Osteoblast (primary cell): ENCODE data around the gene VCL. TPM values are rescaled to one million over a fixed set of nuclear protein-coding genes. Genes with fewer than 3 reads are reported as not detected.

ENCODE experiments used
- DNase-seq: peaks from one replicate; pipeline ENCODE4 v3.0.0; 2011; ENCODE audit warnings: low spot score, mixed read lengths; ENCODE audit not compliant: insufficient read length; ENCODE audit errors: missing footprints
- H2AFZ ChIP-seq: 2 replicates; pipeline ENCODE4 v1.6.0; 2011; ENCODE audit warnings: mild to moderate bottlenecking, low read length
- H3K27ac ChIP-seq: 2 replicates; pipeline ENCODE4 v1.5.1; 2011; ENCODE audit warnings: mild to moderate bottlenecking, low read depth, low read length, moderate library complexity
- H3K27me3 ChIP-seq: 2 replicates; pipeline ENCODE4 v1.6.0; 2012; ENCODE audit warnings: mild to moderate bottlenecking, control low read depth, inconsistent platforms, low read length, moderate library complexity; ENCODE audit not compliant: insufficient read depth
- H3K36me3 ChIP-seq: 2 replicates; pipeline ENCODE4 v1.5.1; 2011; ENCODE audit warnings: mild to moderate bottlenecking, low read length, control low read depth, moderate library complexity; ENCODE audit not compliant: insufficient read depth
- H3K4me1 ChIP-seq: 2 replicates; pipeline ENCODE4 v1.5.1; 2011; ENCODE audit warnings: mild to moderate bottlenecking, low read length, control low read depth, moderate library complexity; ENCODE audit not compliant: insufficient read depth
- H3K4me2 ChIP-seq: 2 replicates; pipeline ENCODE4 v1.6.0; 2011; ENCODE audit warnings: mild to moderate bottlenecking, low read length; ENCODE audit not compliant: insufficient read depth
- H3K4me3 ChIP-seq: fragments of 200-600 bp; sonication (generic); 3 replicates; pipeline ENCODE4 v1.5.1; 2012; ENCODE audit warnings: mild to moderate bottlenecking, low read length, inconsistent platforms; ENCODE audit not compliant: insufficient read depth
- H3K79me2 ChIP-seq: 2 replicates; pipeline ENCODE4 v1.6.0; 2012; ENCODE audit warnings: mild to moderate bottlenecking, low read length, control low read depth, inconsistent platforms; ENCODE audit not compliant: insufficient read depth
- H3K9me3 ChIP-seq: 2 replicates; pipeline ENCODE4 v1.5.1; 2011; ENCODE audit warnings: low read depth, low read length, control low read depth
- H4K20me1 ChIP-seq: 2 replicates; pipeline ENCODE4 v1.6.0; 2012; ENCODE audit warnings: mild to moderate bottlenecking, low read length, control low read depth; ENCODE audit not compliant: insufficient read depth
- total RNA-seq: library from RNA; depleted of rRNA; stranded (reverse); fragments of >200 nt; gene quantifications from 2 replicates; pipeline ENCODE4 v1.2.3, GENCODE V29; 2012
- TF ChIP-seq, protein P1 (sequence below): IDR thresholded peaks from 2 replicates; pipeline ENCODE4 v1.5.1; 2011; ENCODE audit warnings: mild to moderate bottlenecking, low read depth, low read length, moderate library complexity; ENCODE audit errors: extremely low read depth

The VCL gene
- total RNA-seq, 1 donor, result 201 TPM

DNA sequence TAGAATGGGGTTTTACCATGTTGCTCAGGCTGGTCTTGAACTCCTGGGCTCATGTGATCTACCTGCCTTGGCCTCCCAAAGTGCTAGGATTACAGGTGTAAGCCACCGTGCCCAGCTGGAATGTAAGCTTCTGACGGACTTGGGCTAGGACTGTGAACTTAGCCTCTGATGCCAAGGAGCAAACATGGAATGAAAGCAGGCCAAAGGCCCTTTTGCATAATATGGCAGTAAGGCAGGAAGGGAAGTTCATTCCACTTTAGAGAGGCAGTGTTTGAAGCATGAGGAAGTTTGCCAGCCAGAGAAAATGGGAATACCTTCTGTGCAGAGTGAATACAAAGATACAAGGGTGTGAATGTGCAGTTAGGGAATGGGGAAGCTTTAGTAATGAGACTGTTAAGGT, 20.3 kb downstream of the VCL start:
- Histone ChIP-seq H3K27me3 (no peaks in the 10 kb centered on the region), H4K20me1 (peaks cover 85% of the 10 kb centered on the region), H2AFZ (no peak overlapping the region), H3K4me2 (no peak overlapping the region), H3K27ac (no peak overlapping the region), H3K4me3 (no peak overlapping the region), H3K9me3 (no peaks in the 10 kb centered on the region), H3K36me3 (peaks cover 31% of the 10 kb centered on the region), H3K79me2 (peaks cover 94% of the 10 kb centered on the region), H3K4me1 (peaks cover 30% of the 10 kb centered on the region)
- DNase-seq, result no peak
- TF ChIP-seq, protein P1, sequence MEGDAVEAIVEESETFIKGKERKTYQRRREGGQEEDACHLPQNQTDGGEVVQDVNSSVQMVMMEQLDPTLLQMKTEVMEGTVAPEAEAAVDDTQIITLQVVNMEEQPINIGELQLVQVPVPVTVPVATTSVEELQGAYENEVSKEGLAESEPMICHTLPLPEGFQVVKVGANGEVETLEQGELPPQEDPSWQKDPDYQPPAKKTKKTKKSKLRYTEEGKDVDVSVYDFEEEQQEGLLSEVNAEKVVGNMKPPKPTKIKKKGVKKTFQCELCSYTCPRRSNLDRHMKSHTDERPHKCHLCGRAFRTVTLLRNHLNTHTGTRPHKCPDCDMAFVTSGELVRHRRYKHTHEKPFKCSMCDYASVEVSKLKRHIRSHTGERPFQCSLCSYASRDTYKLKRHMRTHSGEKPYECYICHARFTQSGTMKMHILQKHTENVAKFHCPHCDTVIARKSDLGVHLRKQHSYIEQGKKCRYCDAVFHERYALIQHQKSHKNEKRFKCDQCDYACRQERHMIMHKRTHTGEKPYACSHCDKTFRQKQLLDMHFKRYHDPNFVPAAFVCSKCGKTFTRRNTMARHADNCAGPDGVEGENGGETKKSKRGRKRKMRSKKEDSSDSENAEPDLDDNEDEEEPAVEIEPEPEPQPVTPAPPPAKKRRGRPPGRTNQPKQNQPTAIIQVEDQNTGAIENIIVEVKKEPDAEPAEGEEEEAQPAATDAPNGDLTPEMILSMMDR, result no peak

DNA sequence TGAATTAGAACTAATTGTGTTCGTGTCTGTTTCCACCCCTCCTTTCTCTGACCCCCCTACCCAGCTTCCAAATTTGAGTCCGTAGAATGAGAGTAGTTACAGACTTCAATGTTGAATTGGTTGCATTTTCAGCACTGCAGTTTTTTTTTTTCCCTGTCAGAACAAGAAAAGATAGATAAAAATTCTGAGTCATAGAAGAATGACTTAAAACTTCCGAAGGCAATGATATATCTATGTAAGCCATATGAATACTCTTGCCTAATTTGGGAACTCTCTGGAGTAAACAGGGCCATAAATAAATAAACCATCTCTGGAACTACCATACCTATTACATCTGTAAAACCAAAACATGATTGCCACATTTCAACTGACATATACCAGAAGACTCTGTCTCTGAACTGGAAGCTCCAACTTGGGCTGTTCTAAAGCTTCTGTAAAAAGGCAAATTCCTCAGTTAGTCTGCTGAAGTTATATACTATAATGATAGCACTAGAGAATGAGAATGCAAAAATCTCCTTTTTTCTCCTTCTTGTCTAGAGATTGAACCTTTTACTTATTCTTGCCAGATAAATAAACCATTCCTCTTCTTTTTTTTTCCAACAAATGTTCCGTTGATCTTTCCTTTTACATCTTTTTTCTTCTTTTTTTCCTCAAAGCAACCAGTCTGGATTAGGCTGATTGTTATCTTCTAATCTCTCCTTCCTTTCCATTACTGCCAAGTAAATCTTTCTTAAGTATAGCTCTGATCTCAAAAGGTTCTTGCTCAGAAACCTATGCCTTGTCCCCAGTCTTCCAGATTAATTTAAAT, 23.5 kb downstream of the VCL start:
- Histone ChIP-seq H2AFZ (no peak overlapping the region), H3K4me3 (no peak overlapping the region), H3K27me3 (no peaks in the 10 kb centered on the region), H3K27ac (peak overlapping the region; percentile 16), H4K20me1 (peaks cover 87% of the 10 kb centered on the region), H3K79me2 (peaks cover 94% of the 10 kb centered on the region), H3K4me1 (peaks cover 46% of the 10 kb centered on the region), H3K9me3 (no peaks in the 10 kb centered on the region), H3K4me2 (peak overlapping the region; percentile 61), H3K36me3 (peaks cover 22% of the 10 kb centered on the region)
- TF ChIP-seq, protein P1, result no peak
- DNase-seq, result peak; percentile 62

DNA sequence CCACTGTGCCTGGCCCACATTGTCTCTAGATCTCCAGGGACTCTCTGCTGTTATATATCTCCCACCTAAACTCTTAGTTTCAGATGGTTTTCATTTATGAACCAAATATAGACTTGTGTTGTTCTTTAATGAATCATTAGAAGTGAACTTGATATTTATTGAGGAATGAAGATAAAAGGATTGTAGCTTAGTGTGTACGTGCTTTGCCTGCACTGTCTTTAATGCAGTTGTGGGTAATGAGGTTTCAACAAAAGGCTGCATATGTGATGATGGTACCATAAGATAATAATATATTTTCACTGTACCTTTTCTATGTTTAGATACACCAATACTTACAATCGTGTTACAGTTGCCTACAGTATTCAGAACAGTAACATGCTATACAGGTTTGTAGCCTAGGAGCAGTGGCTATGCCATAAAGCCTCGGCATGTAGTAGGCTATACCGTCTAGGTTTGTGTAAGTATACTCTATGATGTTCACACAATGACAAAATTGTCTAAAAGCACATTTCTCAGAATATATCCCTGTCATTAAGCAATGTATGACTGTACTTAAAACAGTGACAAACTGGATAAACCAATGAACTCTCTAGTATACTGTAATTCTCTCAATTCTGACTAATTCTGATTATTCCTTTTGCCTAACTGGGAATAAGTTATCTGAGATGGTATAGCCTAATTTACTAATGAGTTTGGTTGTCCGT, 25.2 kb downstream of the VCL start:
- Histone ChIP-seq H3K36me3 (peaks cover 13% of the 10 kb centered on the region), H2AFZ (no peak overlapping the region), H3K4me3 (no peak overlapping the region), H4K20me1 (peaks cover 90% of the 10 kb centered on the region), H3K9me3 (no peaks in the 10 kb centered on the region), H3K4me2 (peak overlapping the region; percentile 20), H3K27ac (peak overlapping the region; percentile 15), H3K27me3 (no peaks in the 10 kb centered on the region), H3K4me1 (peaks cover 62% of the 10 kb centered on the region), H3K79me2 (peaks cover 95% of the 10 kb centered on the region)
- no peak for DNase-seq
- TF ChIP-seq, protein P1, result no peak

DNA sequence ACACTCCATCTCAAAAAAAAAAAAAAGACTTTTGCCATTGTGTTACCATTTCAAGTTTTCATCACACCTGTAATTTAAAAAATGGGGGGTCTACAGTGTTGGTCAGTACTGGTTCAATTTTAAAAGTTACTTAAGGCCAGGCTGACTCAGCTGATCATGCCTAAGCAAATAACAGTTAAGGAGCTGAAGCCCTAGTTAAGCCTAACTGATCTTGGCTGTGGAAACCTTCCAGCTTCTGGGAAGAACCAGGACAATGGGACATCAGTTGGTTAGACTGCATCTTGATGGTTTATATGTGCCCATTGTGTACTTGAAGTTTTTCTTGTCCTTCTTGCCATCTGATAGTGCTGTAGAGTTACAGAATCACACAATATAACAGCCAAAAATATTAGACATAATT, 26.7 kb downstream of the VCL start:
- Histone ChIP-seq H3K36me3 (peaks cover 3% of the 10 kb centered on the region), H3K4me2 (no peak overlapping the region), H3K4me3 (no peak overlapping the region), H3K4me1 (peaks cover 68% of the 10 kb centered on the region), H3K27ac (no peak overlapping the region), H2AFZ (no peak overlapping the region), H3K9me3 (no peaks in the 10 kb centered on the region), H3K27me3 (no peaks in the 10 kb centered on the region), H3K79me2 (peaks cover 91% of the 10 kb centered on the region), H4K20me1 (peaks cover 89% of the 10 kb centered on the region)
- TF ChIP-seq, protein P1, result no peak
- DNase-seq, result no peak
